ENCODE results near the gene SLC38A2.

GRCh38 chr12:46332260-46332659 lies 40.3 kb downstream of the SLC38A2 start:
- TF ChIP-seq POLR2A (IDR thresholded peaks at IDR 0.05) (no peak), CTCF (IDR thresholded peaks at IDR 0.05) (no peak)

All from transverse colon (tissue), 3 donors.